ENCODE measurements around the gene INPP5A.

GRCh38 chr10:132648072-132648850 lies 110.7 kb downstream of the INPP5A start:
- TF ChIP-seq CTCF (IDR thresholded peaks at IDR 0.05) = no peak
- TF ChIP-seq EZH2 (IDR thresholded peaks at IDR 0.05; ENCODE audit: borderline replicate concordance, insufficient read depth, low read depth, low read length, poor library complexity, severe bottlenecking) = no peak
